IMR-90 (cell line): ENCODE data around the gene MFRP. TPM values are rescaled to one million over a fixed set of nuclear protein-coding genes. Genes with fewer than 3 reads are reported as not detected.

Experiments
- ATAC-seq: fragments of 200-7000 bp; cut with Tn5 transposase; 2 replicates; pipeline ENCODE4 v1.9.1; 2020; ENCODE audit warnings: low read depth, mild to moderate bottlenecking, moderate library complexity
- BruUV-seq: library from RNA; stranded (reverse); fragments of 400-500 nt; replicated peaks from 2 replicates; lab custom pipeline; 2021; lab: Mats Ljungman, UMichigan
- CTCF ChIA-PET: fragments of 300-600 bp; formaldehyde crosslinking; extraction: SDS; loops from one replicate; lab custom pipeline; 2021; ENCODE audit warnings: antibody characterized with exemption; lab: Yijun Ruan, JAX
- POLR2A ChIA-PET: fragments of 300-600 bp; sonication (Branson Sonifier 250); formaldehyde crosslinking; loops from one replicate; lab custom pipeline; 2022; ENCODE audit warnings: antibody characterized with exemption; ENCODE audit not compliant: unreplicated experiment; lab: Charles Lee
- DNase-seq: peaks from one replicate; pipeline ENCODE4 v3.0.0; 2013
- H2AFZ ChIP-seq: replicated peaks from 2 replicates; pipeline ENCODE3; 2013; ENCODE audit warnings: low read length, mild to moderate bottlenecking; ENCODE audit not compliant: poor library complexity
- H2AK5ac ChIP-seq: 2 replicates; pipeline ENCODE4 v1.6.1; 2013; ENCODE audit warnings: low read depth, low read length, inconsistent platforms
- H2AK9ac ChIP-seq: replicated peaks from 2 replicates; pipeline ENCODE3; 2013; ENCODE audit warnings: mild to moderate bottlenecking, low read depth, low read length, moderate library complexity; ENCODE audit not compliant: poor library complexity
- H2BK120ac ChIP-seq: 2 replicates; pipeline ENCODE4 v1.6.1; 2013; ENCODE audit warnings: low read depth, low read length, inconsistent platforms
- H2BK15ac ChIP-seq: 3 replicates; pipeline ENCODE4 v1.6.1; 2013; ENCODE audit warnings: low read depth, low read length, inconsistent platforms
- H2BK20ac ChIP-seq: 2 replicates; pipeline ENCODE4 v1.6.1; 2013; ENCODE audit warnings: low read depth, mild to moderate bottlenecking, inconsistent platforms, low read length, moderate library complexity
- H2BK5ac ChIP-seq: 2 replicates; pipeline ENCODE4 v1.6.1; 2013; ENCODE audit warnings: mild to moderate bottlenecking, low read depth, low read length, inconsistent platforms; ENCODE audit not compliant: poor library complexity, severe bottlenecking
- H3K14ac ChIP-seq: replicated peaks from 2 replicates; pipeline ENCODE4 v1.6.1; 2013; ENCODE audit warnings: low read depth, low read length, inconsistent platforms
- H3K18ac ChIP-seq: 2 replicates; pipeline ENCODE4 v1.6.1; 2013; ENCODE audit warnings: low read depth, low read length, control low read depth
- H3K23ac ChIP-seq: 2 replicates; pipeline ENCODE4 v1.6.1; 2013; ENCODE audit warnings: low read depth, low read length, inconsistent platforms
- H3K27ac ChIP-seq: 2 replicates; pipeline ENCODE4 v1.5.1; 2013; ENCODE audit warnings: mild to moderate bottlenecking, control low read depth, low read length; ENCODE audit not compliant: insufficient read depth
- H3K27me3 ChIP-seq: 2 replicates; pipeline ENCODE4 v1.6.1; 2013; ENCODE audit warnings: low read length; ENCODE audit not compliant: control insufficient read depth, insufficient read depth
- H3K36me3 ChIP-seq: 2 replicates; pipeline ENCODE4 v1.6.1; 2013; ENCODE audit warnings: low read length, mixed read lengths; ENCODE audit not compliant: control insufficient read depth, insufficient read depth
- H3K4ac ChIP-seq: 2 replicates; pipeline ENCODE4 v1.6.1; 2013; ENCODE audit warnings: low read depth, low read length, inconsistent platforms
- H3K4me1 ChIP-seq: 2 replicates; pipeline ENCODE4 v1.6.1; 2013; ENCODE audit warnings: low read length, mixed read lengths; ENCODE audit not compliant: control insufficient read depth, insufficient read depth
- H3K4me2 ChIP-seq: 2 replicates; pipeline ENCODE4 v1.6.1; 2013; ENCODE audit warnings: low read depth, mild to moderate bottlenecking, control low read depth, low read length, moderate library complexity
- H3K4me3 ChIP-seq: 2 replicates; pipeline ENCODE4 v1.5.1; 2013; ENCODE audit warnings: low read depth, mild to moderate bottlenecking, control low read depth, low read length, moderate library complexity; ENCODE audit not compliant: insufficient read depth
- H3K56ac ChIP-seq: 2 replicates; pipeline ENCODE4 v1.6.1; 2013; ENCODE audit warnings: low read length, inconsistent platforms; ENCODE audit not compliant: insufficient read depth; ENCODE audit errors: extremely low read depth
- H3K79me1 ChIP-seq, 2 experiments: 2 replicates each; pipeline ENCODE4 v1.6.1; 2013; ENCODE audit warnings: low read length in 2 of 2, inconsistent platforms in 1 of 2, low read depth in 1 of 2
- H3K9ac ChIP-seq: 2 replicates; pipeline ENCODE4 v1.6.1; 2013; ENCODE audit warnings: low read depth, low read length, control low read depth
- H3K9me1 ChIP-seq: 2 replicates; pipeline ENCODE4 v1.6.1; 2013; ENCODE audit warnings: low read length, inconsistent platforms; ENCODE audit not compliant: insufficient read depth
- H3K9me3 ChIP-seq: 2 replicates; pipeline ENCODE4 v1.6.1; 2013; ENCODE audit warnings: low read length; ENCODE audit not compliant: control insufficient read depth, insufficient read depth
- H4K20me1 ChIP-seq: 2 replicates; pipeline ENCODE4 v1.6.1; 2013; ENCODE audit warnings: low read length, inconsistent platforms; ENCODE audit not compliant: insufficient read depth
- H4K5ac ChIP-seq: 2 replicates; pipeline ENCODE4 v1.6.1; 2013; ENCODE audit warnings: mild to moderate bottlenecking, low read depth, low read length, control low read depth
- H4K8ac ChIP-seq, 2 experiments: 2 replicates each; pipeline ENCODE4 v1.6.1; 2013; ENCODE audit warnings: low read depth in 2 of 2, low read length in 2 of 2, control low read depth in 1 of 2, inconsistent platforms in 1 of 2
- H4K91ac ChIP-seq: 2 replicates; pipeline ENCODE4 v1.6.1; 2013; ENCODE audit warnings: low read depth, low read length, inconsistent platforms; ENCODE audit not compliant: insufficient read depth
- BHLHE40 ChIP-seq: fragments of 150-350 bp; IDR thresholded peaks from 2 replicates; pipeline ENCODE4 v1.6.1; 2016; ENCODE audit warnings: mild to moderate bottlenecking, low read depth, low read length
- CEBPB ChIP-seq: IDR thresholded peaks from 2 replicates; pipeline ENCODE4 v1.6.1; 2012; ENCODE audit warnings: low read depth, low read length, improper control_type of control experiment
- CTCF ChIP-seq: conservative IDR thresholded peaks from 2 replicates; pipeline ENCODE4 v1.5.1; 2012; ENCODE audit warnings: mild to moderate bottlenecking, low read depth, low read length, improper control_type of control experiment
- ELK1 ChIP-seq: fragments of 150-350 bp; IDR thresholded peaks from 2 replicates; pipeline ENCODE4 v1.6.1; 2016; ENCODE audit warnings: low read depth, mild to moderate bottlenecking, low read length, moderate library complexity, borderline replicate concordance
- FOS ChIP-seq: fragments of 150-350 bp; IDR thresholded peaks from 2 replicates; pipeline ENCODE4 v1.6.1; 2016; ENCODE audit warnings: low read depth, low read length
- MAFK ChIP-seq: IDR thresholded peaks from 2 replicates; pipeline ENCODE4 v1.6.1; 2012; ENCODE audit warnings: low read depth, low read length, improper control_type of control experiment
- MAZ ChIP-seq: IDR thresholded peaks from 2 replicates; pipeline ENCODE4 v1.6.1; 2012; ENCODE audit warnings: low read depth, mild to moderate bottlenecking, low read length, improper control_type of control experiment, moderate library complexity, borderline replicate concordance
- MXI1 ChIP-seq: IDR thresholded peaks from 2 replicates; pipeline ENCODE4 v1.6.1; 2012; ENCODE audit warnings: low read depth, mild to moderate bottlenecking, low read length, moderate library complexity, borderline replicate concordance
- NFE2L2 ChIP-seq: fragments of 150-350 bp; IDR thresholded peaks from 2 replicates; pipeline ENCODE4 v1.6.1; 2016; ENCODE audit warnings: low read depth, mild to moderate bottlenecking, low read length
- POLR2A ChIP-seq: IDR thresholded peaks from 2 replicates; pipeline ENCODE4 v1.6.1; 2012; ENCODE audit warnings: mild to moderate bottlenecking, low read depth, low read length
- RAD21 ChIP-seq: IDR thresholded peaks from 2 replicates; pipeline ENCODE4 v1.6.1; 2012; ENCODE audit warnings: low read length, improper control_type of control experiment
- RCOR1 ChIP-seq: IDR thresholded peaks from 2 replicates; pipeline ENCODE4 v1.6.1; 2012; ENCODE audit warnings: mild to moderate bottlenecking, low read length, improper control_type of control experiment; ENCODE audit not compliant: insufficient replicate concordance
- RFX5 ChIP-seq: IDR thresholded peaks from 2 replicates; pipeline ENCODE4 v1.8.0; 2012; ENCODE audit warnings: low read depth, mild to moderate bottlenecking, low read length, moderate library complexity
- SMC3 ChIP-seq: fragments of 150-350 bp; IDR thresholded peaks from 2 replicates; pipeline ENCODE4 v1.6.1; 2016; ENCODE audit warnings: low read depth, mild to moderate bottlenecking, antibody characterized with exemption, low read length, moderate library complexity
- USF2 ChIP-seq: fragments of 150-350 bp; IDR thresholded peaks from 2 replicates; pipeline ENCODE4 v1.6.1; 2017; ENCODE audit warnings: mild to moderate bottlenecking, antibody characterized with exemption, low read length, low read depth
- WGBS, 2 experiments: methylation state at CpG; one replicate each; pipeline versions ENCODE4 v1.1.5 to v1.1.7; 2013; ENCODE audit warnings: missing lambda C conversion rate in 2 of 2; ENCODE audit not compliant: insufficient read length in 1 of 2; ENCODE audit errors: extremely low coverage in 2 of 2; 5-methylcytosine and 5-hydroxymethylcytosine counted together
- dilution Hi-C: fragments of 300-500 bp; cut with HindIII; formaldehyde crosslinking; loops from one replicate; pipeline ENCODE4 v1.14.3; 2018; ENCODE audit warnings: low sequenced_read_pairs; ENCODE audit not compliant: unreplicated experiment
- in situ Hi-C: fragments of 300-500 bp; cut with MboI; formaldehyde crosslinking; loops from 3 replicates; pipeline ENCODE4 v1.14.3; 2019; ENCODE audit warnings: low sequenced_read_pairs, inconsistent platforms, mixed read lengths
- intact Hi-C: fragments of 100-400 bp; cut with micrococcal nuclease; formaldehyde crosslinking; loops from 2 replicates; pipeline ENCODE4 v1.10.0; 2022
- polyA plus RNA-seq, 3 experiments: library from polyadenylated mRNA; depleted of rRNA; stranded (reverse); fragments of >200 nt; gene quantifications; 2 replicates each; pipeline ENCODE4 v1.2.3, GENCODE V29; 2012; ENCODE audit warnings: low replicate concordance in 1 of 3
- total RNA-seq: library from RNA; depleted of rRNA; stranded (reverse); fragments of >200 nt; gene quantifications from 2 replicates; pipeline ENCODE4 v1.2.3, GENCODE V29; 2012

MFRP gene
- total and polyA plus RNA-seq, 2 of the 4 experiments (the other 2 are of a cell fraction), result not detected

GRCh38 chr11:119382101-119382500 lies 35.6 kb upstream of the MFRP start:
- CTCF ChIA-PET, result interaction anchor here (1.3 to 3.2 kb wide), 4 partner anchors 8 to 93 kb away, joined by 3 to 23 read pairs (median 7); no protein-coding TSS in a partner anchor
- Histone ChIP-seq H3K4ac (no peak overlapping the region), H2BK15ac (no peak overlapping the region), H4K20me1 (no peaks in the 10 kb centered on the region), H2BK20ac (no peak overlapping the region), H3K14ac (no peak overlapping the region), H3K18ac (no peak overlapping the region), H3K4me2 (peak overlapping the region; percentile 79), H2AK9ac (no peak overlapping the region), H3K36me3 (no peaks in the 10 kb centered on the region), H3K56ac (no peak overlapping the region), H4K91ac (no peak overlapping the region), H3K27me3 (peaks cover 20% of the 10 kb centered on the region), H3K4me1 (peaks cover 6% of the 10 kb centered on the region; the same call in 1 of the 2 replicates), H4K8ac (no peak overlapping the region), H3K9me3 (no peaks in the 10 kb centered on the region), H4K5ac (no peak overlapping the region), H3K9ac (no peak overlapping the region), H2AFZ (peak overlapping the region; percentile 98), H3K4me3 (peak overlapping the region; percentile 23; the same call in 1 of the 2 replicates), H3K79me1 (no peaks in the 10 kb centered on the region), H3K23ac (no peak overlapping the region), H2BK5ac (no peak overlapping the region), H2BK120ac (no peak overlapping the region), H2AK5ac (no peak overlapping the region), H3K27ac (no peak overlapping the region), H3K9me1 (no peaks in the 10 kb centered on the region; the same call in 1 of the 2 replicates)
- TF ChIP-seq MAFK (no peak), CTCF (no peak), SMC3 (no peak), ELK1 (no peak), RCOR1 (no peak), MAZ (no peak), MXI1 (no peak), FOS (no peak), RAD21 (no peak), CEBPB (no peak), POLR2A (no peak), USF2 (no peak), RFX5 (no peak), BHLHE40 (no peak), NFE2L2 (no peak)
- POLR2A ChIA-PET, result no interaction called here
- BruUV-seq, result no TSS peak
- WGBS, 2 experiments, result 0% methylated on average over 1 of the region's 9 CpGs; no CpG with 5 or more reads in 1 of the 2 experiments
- dilution Hi-C loops (no loop called here), in situ Hi-C loops (no loop called here), intact Hi-C loops (no loop called here)
- DNase-seq, result no peak
- no peak for ATAC-seq
